ENCODE data around the gene BTBD16.

Gene BTBD16

GRCh38 chr10:122296363-122297120 lies 25.4 kb downstream of the BTBD16 start:
- DNase-seq: no peak

- no peak for DNase-seq
Observed at GRCh38 chr10:122297583-122297982, 26.5 kb downstream of the BTBD16 start.

GRCh38 chr10:122298206-122298597 lies 27.1 kb downstream of the BTBD16 start:
- DNase-seq: no peak

- peak; percentile 38 for DNase-seq
Observed at GRCh38 chr10:122298598-122299301, 27.7 kb downstream of the BTBD16 start.

- no peak for DNase-seq
Observed at GRCh38 chr10:122299423-122300075, 28.5 kb downstream of the BTBD16 start.

GRCh38 chr10:122301055-122301810 lies 30.1 kb downstream of the BTBD16 start:
- no peak for DNase-seq

- DNase-seq: no peak
Observed at GRCh38 chr10:122301811-122302115, 30.7 kb downstream of the BTBD16 start.

- no peak for DNase-seq
Observed at GRCh38 chr10:122302315-122302714, 31.2 kb downstream of the BTBD16 start.

- DNase-seq: no peak
Observed at GRCh38 chr10:122303271-122304053, 32.4 kb downstream of the BTBD16 start.

GRCh38 chr10:122304054-122304579 lies 33.0 kb downstream of the BTBD16 start:
- no peak for DNase-seq

- no peak for DNase-seq
Observed at GRCh38 chr10:122306282-122306681, 35.2 kb downstream of the BTBD16 start.

GRCh38 chr10:122306744-122307143 lies 35.6 kb downstream of the BTBD16 start:
- DNase-seq: no peak

- DNase-seq: no peak
Observed at GRCh38 chr10:122307669-122308416, 36.7 kb downstream of the BTBD16 start.

- no peak for DNase-seq
Observed at GRCh38 chr10:122308417-122309141, 37.5 kb downstream of the BTBD16 start.

GRCh38 chr10:122310311-122311050 lies 39.4 kb downstream of the BTBD16 start:
- DNase-seq: no peak

GRCh38 chr10:122311051-122311410 lies 39.9 kb downstream of the BTBD16 start:
- DNase-seq: no peak

GRCh38 chr10:122311716-122312115 lies 40.6 kb downstream of the BTBD16 start:
- no peak for DNase-seq

- no peak for DNase-seq
Observed at GRCh38 chr10:122316224-122316884, 45.3 kb downstream of the BTBD16 start.

GRCh38 chr10:122321960-122322359 lies 50.9 kb downstream of the BTBD16 start:
- DNase-seq: no peak

GRCh38 chr10:122323189-122323588 lies 52.1 kb downstream of the BTBD16 start:
- DNase-seq: no peak

All from activated effector memory CD4-positive, alpha-beta T cell treated with Interleukin-2 at 50 U/mL for 16 hours (primary cell).